Measurements from ENCODE around the gene C10orf67.
A peak's percentile ranks its signal among the peaks of the same experiment; 100 is the strongest.
"Not testable (repeated sequence)": the region's sequence is repeated elsewhere in the genome, so short reads cannot be mapped to it uniquely, and the experiment has no call there.

The C10orf67 gene

DNA sequence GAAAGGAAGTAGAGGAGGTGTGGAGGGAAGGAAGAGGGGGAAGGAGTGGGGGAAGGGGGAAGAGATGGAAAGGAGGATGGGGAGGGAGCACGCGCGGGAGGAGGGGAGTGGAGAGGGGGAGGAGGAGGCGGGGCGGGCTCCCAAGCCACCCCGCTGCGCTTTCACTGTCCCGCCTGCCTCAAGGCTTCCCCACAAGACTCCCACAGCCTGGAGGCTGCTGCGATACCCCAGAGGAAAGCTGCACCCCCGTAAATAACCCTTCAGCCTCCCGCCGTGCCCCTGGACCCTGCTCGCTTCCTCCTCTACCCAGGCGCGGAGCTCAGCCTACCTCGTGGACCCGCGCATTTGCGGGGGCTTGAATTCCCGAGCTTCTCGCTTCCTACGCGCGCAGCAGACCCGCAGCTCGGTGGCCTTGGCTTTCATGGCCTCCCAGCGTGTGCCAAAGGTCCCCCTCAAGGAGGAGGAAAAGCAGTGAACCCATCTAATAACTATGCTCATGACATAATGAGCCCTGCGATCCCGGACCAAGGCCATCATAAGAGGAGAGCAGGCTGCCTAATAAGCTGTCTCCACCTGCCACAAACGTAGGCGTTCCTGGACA is at the start of gene C10orf67:
C10orf67 (minus strand) TSS at position 557 of the 601 bp plus-strand sequence; CDS start at position 534, 23 bp downstream.
- Mint-ChIP-seq H3K36me3 (no peaks in the 10 kb centered on the region), H3K9me3 (no peaks in the 10 kb centered on the region), H3K4me1 (peaks cover 43% of the 10 kb centered on the region), H3K4me3 (peak within 1 kb of the TSS; percentile 93), H3K27ac (peak within 1 kb of the TSS; percentile 92), H3K27me3 (no peaks in the 10 kb centered on the region)

DNA sequence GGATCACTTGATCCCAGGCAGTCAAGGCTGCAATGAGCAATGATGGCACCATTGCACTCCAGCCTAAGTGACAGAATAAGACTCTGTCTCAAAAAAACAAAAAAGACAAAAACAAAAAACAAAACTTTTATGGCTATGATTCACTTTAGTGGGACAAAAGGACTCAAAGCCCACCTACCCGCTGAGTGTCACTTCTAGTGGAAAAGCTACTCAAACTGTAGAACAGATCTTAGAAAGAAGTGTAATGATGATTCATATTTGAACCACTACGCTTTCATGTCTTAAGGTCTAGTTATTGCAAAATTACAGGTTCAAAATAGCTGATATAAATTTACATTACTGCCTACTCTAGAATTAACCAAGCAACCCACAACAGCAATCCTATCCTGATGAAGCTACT is 47.2 kb upstream of the C10orf67 start:
- Mint-ChIP-seq H3K4me3 (no peak overlapping the region), H3K27ac (peak overlapping the region; percentile 39), H3K9me3 (no peaks in the 10 kb centered on the region), H3K36me3 (no peaks in the 10 kb centered on the region), H3K4me1 (peaks cover 8% of the 10 kb centered on the region), H3K27me3 (no peaks in the 10 kb centered on the region)

DNA sequence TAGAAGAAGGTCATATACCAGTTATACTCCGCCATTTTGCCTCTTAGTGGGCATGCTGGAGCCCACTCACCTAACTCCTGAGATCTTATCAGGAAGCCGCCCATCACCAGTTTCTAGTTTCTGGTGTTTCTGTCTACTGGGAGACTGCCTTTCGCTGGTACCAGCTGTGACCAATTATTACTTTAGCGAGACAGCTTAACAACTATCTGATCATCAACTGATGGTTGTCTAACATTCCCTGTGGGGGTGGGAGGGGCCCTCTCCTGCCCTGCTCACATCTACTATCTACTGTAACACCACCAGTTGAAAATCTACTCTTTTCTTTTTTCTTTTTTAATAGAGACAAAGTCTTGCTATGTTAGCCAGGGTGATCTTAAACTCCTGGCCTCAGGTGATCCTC is 46.2 kb upstream of the C10orf67 start:
- H3K27ac Mint-ChIP-seq, result peak overlapping the region; percentile 74

DNA sequence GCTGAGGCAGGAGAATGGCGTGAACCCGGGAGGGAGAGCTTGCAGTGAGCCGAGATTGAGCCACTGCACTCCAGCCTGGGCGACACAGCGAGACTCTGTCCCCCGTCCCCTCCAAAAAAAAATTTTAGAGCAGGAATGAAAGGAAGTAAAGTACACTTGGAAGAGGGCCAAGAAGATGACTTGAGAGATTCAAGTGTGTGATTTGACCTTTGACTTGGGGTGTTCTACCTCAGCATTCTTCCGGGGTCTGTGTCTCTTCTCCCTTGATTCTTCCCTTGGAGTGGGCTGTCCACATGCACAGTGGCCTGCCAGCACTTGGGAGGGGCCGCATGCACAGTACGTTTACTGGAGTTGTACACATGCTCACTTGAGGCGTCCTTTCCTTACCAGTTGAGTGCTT is 45.8 kb upstream of the C10orf67 start:
- H3K36me3 Mint-ChIP-seq, H3K9me3 Mint-ChIP-seq, H3K4me1 Mint-ChIP-seq, H3K4me3 Mint-ChIP-seq, H3K27me3 Mint-ChIP-seq: not testable (repeated sequence)
- peak overlapping the region; percentile 74 for H3K27ac Mint-ChIP-seq

More for the DNA sequence above, 46.2 kb upstream of the C10orf67 start:
- Mint-ChIP-seq H3K27me3 (no peaks in the 10 kb centered on the region), H3K9me3 (no peaks in the 10 kb centered on the region), H3K36me3 (no peaks in the 10 kb centered on the region), H3K4me1 (peaks cover 8% of the 10 kb centered on the region), H3K4me3 (no peak overlapping the region)

DNA sequence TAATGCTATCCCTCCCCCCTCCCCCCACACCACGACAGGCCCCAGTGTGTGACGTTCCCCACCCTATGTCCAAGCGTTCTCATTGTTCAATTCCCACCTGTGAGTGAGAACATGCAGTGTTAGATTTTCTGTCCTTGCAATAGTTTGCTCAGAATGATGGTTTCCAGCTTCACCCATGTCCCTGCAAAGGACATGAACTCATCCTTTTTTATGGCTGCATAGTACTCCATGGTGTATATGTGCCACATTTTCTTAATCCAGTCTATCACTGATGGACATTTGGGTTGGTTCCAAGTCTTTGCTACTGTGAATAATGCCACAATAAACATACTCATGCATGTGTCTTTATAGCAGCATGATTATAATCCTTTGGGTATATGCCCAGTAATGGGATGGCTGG is 42.9 kb upstream of the C10orf67 start:
- H3K4me3 Mint-ChIP-seq, H3K4me1 Mint-ChIP-seq, H3K9me3 Mint-ChIP-seq: not testable (repeated sequence)

DNA sequence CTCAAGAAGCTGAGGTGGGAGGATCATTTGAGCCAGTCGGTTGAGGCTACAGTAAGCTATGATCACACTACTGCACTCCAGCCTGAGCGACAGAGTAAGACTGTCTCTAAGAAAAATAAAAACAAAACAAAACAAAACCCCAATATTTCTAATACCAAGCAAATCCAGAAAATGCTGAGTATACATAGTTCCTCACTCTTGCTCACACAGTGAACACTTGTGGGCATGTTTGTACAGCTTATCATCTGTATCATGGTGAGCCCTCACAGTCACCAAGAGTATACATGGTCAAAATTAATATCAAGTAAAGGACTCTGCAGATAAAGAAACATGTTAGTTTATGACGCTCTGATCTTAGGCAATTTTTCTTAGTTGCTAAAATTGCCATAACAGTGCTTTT is 41.5 kb upstream of the C10orf67 start:
- Mint-ChIP-seq H3K9me3 (no peaks in the 10 kb centered on the region), H3K36me3 (no peaks in the 10 kb centered on the region), H3K27ac (no peak overlapping the region), H3K27me3 (no peaks in the 10 kb centered on the region), H3K4me1 (no peaks in the 10 kb centered on the region), H3K4me3 (no peak overlapping the region)

More for the DNA sequence above, 42.9 kb upstream of the C10orf67 start:
- H3K27ac Mint-ChIP-seq, H3K27me3 Mint-ChIP-seq, H3K36me3 Mint-ChIP-seq: not testable (repeated sequence)

DNA sequence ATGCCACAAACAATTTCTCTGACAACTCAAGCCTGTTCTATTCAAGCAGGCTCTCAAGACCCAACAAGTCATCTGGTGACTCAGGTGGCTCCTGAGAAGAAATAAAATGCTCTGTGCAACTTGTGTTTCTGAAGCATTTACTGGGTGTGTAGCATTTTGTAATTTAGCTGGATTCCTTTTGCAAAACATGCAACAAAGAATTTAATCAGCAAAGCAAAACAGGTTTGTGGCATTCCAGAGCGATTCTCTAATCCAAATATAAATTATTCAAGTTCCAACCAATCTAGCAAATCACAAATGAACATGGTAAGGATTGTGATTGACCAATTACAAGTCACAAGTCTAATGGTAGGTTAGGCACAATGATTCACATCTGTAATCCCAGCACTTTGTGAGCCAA is 39.8 kb upstream of the C10orf67 start:
- H3K4me3 Mint-ChIP-seq, result no peak overlapping the region
- no peak overlapping the region for H3K27ac Mint-ChIP-seq
- no peaks in the 10 kb centered on the region for H3K9me3 Mint-ChIP-seq
- no peaks in the 10 kb centered on the region for H3K27me3 Mint-ChIP-seq
- no peaks in the 10 kb centered on the region for H3K36me3 Mint-ChIP-seq
- no peaks in the 10 kb centered on the region for H3K4me1 Mint-ChIP-seq

DNA sequence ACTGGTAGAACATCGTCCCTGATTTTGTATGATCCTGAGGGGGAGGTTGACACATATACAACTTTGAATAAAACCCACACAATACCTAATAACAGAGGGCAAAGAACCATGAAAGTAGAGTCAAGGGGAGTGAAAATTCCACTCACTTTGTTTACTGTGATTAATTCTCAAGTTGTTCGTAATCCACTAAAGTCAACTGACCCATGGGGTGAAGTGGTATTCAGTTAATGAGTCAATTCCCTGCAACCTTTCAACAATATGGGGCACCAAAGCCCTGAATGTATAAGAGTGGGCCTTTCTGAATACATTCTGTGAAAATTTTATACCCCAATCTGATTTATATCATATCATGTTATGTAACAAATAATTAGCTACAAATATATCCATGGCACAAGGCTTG is 39.0 kb upstream of the C10orf67 start:
- Mint-ChIP-seq H3K9me3 (no peaks in the 10 kb centered on the region), H3K27ac (no peak overlapping the region), H3K36me3 (no peaks in the 10 kb centered on the region), H3K4me1 (no peaks in the 10 kb centered on the region), H3K4me3 (no peak overlapping the region), H3K27me3 (no peaks in the 10 kb centered on the region)

DNA sequence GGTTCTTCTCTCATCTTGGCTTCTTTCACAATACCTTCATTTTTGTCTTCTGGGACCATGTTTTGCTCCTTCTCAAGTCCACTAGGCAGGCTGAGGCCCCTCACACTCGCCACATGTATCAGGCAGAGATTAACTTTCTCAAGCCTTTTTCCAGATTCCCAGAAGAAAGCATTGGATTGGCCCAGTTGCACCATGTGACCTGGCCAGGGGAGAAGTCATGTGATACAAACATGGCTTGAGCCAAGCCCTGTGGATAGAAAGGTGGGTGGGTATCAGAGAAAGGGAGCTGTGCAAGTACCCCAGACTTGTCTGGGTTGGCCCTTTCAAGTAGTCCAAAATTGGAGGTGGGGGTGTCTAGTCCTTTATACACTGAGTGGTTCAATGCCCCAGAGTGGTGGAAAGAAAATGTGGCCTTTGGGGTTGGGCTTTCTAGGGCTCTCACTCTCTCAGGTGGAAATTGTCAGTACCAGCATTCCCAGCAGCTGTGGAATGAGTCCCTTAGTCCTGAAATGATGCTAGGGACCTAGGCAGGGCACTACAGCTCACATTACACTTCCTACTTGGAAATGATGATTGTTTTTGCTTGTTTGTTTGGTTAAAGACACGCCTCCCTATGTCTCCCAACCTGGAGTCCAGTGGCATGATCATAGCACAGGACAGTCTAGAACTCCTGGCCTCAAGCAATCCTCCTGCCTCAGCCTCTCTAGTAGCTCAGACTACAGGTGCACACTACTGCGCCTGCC is 36.9 kb upstream of the C10orf67 start:
- Mint-ChIP-seq H3K36me3 (no peaks in the 10 kb centered on the region), H3K27me3 (no peaks in the 10 kb centered on the region), H3K27ac (peak overlapping the region; percentile 4), H3K9me3 (no peaks in the 10 kb centered on the region), H3K4me3 (no peak overlapping the region), H3K4me1 (no peaks in the 10 kb centered on the region)

DNA sequence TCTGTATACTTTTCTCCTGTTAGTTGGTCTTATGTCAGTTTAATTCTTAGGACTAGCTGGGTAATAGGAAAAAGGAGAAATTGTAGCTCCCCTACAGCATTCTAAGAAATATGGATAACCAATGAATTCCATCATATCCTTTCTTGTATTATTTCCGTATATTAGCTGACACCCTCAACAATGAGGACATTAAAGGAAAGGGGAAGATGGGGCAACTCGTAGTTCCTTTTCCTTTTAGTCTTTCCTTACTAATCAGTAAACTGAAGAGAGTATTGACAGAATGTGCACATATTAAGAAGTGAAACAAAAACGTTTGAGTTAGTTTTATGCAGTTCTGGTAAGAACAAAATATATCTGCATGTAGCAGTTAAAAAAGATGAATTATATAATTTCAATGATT is 35.1 kb upstream of the C10orf67 start:
- Mint-ChIP-seq H3K27me3 (no peaks in the 10 kb centered on the region), H3K4me3 (no peak overlapping the region), H3K4me1 (no peaks in the 10 kb centered on the region), H3K9me3 (no peaks in the 10 kb centered on the region), H3K27ac (no peak overlapping the region), H3K36me3 (no peaks in the 10 kb centered on the region)

DNA sequence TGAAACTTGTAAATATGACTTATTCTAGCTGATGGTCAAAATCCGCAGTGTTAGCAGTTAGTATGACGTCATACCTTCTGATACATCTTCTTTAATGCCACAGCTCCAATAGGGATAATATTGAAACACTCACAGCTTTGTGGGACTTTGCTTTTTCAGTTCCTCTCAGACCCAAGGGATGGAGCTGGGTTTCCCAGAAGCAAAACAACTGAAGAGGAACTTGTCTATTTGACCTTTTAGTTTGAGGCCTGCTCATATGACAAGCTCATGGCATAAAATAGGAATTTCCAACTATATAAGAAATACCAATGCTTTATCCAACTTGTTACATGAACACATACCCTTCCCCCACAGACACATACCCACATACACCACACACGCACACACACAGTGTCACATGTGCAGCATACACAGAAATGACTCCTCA is 31.6 kb upstream of the C10orf67 start:
- no peaks in the 10 kb centered on the region for H3K9me3 Mint-ChIP-seq
- no peak overlapping the region for H3K4me3 Mint-ChIP-seq
- peaks cover 12% of the 10 kb centered on the region for H3K4me1 Mint-ChIP-seq
- no peaks in the 10 kb centered on the region for H3K27me3 Mint-ChIP-seq
- no peaks in the 10 kb centered on the region for H3K36me3 Mint-ChIP-seq
- no peak overlapping the region for H3K27ac Mint-ChIP-seq

DNA sequence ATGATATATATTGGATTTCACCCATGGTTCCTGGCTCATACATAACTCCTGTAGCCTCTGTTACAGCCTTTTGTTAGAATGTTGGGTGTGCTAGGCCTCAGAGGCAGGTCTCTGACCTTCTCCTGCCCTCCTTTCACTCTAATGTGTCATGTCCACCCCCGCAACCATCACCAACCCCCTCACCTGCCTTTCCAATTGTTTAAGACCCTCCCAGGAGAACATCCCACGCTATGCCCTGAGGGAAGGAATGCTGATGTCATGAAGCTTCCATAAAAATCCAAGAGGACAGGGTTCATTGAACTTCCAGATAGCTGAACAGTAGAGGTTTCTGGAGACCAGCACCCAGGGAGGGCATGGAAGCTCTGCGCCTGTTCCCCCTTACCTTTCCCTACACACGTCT is 30.8 kb upstream of the C10orf67 start:
- Mint-ChIP-seq H3K9me3 (no peaks in the 10 kb centered on the region), H3K4me1 (peaks cover 20% of the 10 kb centered on the region), H3K4me3 (no peak overlapping the region), H3K27me3 (no peaks in the 10 kb centered on the region), H3K36me3 (no peaks in the 10 kb centered on the region), H3K27ac (peak overlapping the region; percentile 57)

DNA sequence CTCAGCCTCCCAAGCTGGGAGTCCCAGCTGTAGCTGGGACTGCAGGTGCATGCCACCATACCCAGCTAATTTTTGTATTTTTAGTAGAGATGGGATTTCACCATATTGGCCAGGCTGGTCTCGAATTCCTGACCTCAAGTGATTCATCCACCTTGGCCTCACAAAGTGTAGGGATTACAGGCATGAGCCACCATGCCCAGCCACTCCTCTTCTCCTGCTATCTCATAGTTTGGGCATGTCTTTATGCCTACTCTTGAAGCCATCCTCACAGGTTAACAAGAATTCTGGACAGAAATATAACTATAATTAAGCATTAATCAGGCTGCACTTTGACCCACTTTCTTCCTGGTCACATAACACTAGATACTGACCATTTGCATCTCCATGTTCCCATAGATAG is 28.6 kb upstream of the C10orf67 start:
- Mint-ChIP-seq H3K36me3 (no peaks in the 10 kb centered on the region), H3K4me1 (peaks cover 40% of the 10 kb centered on the region), H3K27me3 (no peaks in the 10 kb centered on the region), H3K27ac (no peak overlapping the region), H3K9me3 (no peaks in the 10 kb centered on the region), H3K4me3 (no peak overlapping the region)

DNA sequence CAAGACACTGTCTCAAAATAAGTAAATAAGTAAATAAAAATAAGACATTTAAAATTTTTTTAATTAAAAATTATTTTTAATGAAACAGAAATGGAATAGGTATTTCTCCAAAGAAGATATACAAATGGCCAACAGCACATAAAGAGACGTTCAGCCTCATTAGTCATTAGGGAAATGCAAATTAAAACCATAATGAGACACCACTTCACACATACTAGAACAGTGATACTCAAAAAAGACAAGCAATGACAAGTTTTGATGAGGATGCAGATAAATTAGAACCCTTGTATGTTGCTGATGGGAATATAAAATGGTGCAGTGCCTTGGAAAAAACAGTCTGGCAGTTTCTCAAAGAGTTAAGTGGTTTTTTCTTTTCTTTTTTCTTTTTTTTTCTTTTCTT is 26.5 kb upstream of the C10orf67 start:
- no peak overlapping the region for H3K27ac Mint-ChIP-seq
- no peak overlapping the region for H3K4me3 Mint-ChIP-seq
- H3K9me3 Mint-ChIP-seq, result peaks cover 2% of the 10 kb centered on the region
- H3K4me1 Mint-ChIP-seq, result peaks cover 58% of the 10 kb centered on the region
- H3K36me3 Mint-ChIP-seq, result peaks cover 2% of the 10 kb centered on the region
- no peaks in the 10 kb centered on the region for H3K27me3 Mint-ChIP-seq

DNA sequence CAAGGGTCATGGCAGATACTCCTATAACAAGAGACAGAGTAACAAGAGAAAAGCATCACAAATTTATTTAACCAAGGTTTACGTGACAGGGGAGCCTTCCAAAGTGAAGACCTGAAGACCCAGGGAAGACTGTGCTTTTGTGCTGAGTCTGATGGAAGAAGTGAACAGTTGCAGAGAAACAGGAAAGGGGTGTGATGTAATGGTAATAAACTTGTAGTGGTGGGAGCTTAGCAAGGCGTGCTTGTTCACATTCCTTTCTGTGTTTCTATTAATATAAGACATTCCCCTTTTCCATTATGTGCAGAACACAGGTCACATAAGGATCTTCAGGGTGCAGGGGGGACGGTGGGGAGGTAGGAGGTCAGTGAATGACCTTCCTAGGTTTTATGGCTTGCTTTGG is 25.5 kb upstream of the C10orf67 start:
- Mint-ChIP-seq H3K36me3 (peaks cover 3% of the 10 kb centered on the region), H3K4me1 (peaks cover 68% of the 10 kb centered on the region), H3K9me3 (peaks cover 7% of the 10 kb centered on the region), H3K4me3 (no peak overlapping the region), H3K27me3 (no peaks in the 10 kb centered on the region), H3K27ac (peak overlapping the region; percentile 59)

DNA sequence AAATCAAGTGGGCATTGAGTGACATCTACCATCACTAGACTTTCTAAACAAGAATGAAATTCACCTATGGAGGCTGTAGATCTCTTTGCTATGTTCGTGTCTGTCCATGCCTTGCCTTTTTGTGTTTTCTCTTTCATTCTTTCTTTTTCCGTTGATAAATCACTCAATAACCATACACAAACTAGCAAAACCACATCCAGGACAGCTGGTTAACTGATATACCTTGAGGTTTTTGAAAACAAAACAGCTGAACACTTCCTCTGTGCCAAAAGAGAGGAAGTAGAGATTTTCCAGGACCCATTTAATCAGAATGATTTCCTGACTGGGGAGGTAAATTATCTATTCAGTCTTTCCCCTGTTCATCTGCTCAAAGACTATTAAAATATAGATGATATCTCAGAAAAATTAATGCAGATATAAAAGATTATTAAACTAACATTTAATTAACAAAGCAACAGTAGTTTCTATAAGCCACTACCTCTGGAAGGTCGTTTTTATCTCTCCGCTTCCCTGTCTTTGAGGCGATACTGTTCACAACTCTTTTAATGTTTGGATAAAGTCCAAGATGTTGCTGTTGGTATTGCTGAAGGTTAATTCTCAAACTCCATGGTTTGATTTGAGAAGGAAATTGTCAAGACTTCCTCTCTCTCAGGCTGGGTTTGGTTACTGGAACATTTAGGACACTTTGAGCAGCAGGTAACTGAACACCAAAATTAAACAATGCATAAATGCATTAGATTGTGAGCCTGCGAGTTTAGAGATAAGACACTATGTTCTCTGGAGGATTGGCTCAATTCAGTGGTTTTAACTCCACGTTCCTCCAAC is 24.4 kb upstream of the C10orf67 start:
- Mint-ChIP-seq H3K36me3 (peaks cover 6% of the 10 kb centered on the region), H3K27ac (peak overlapping the region; percentile 92), H3K4me3 (peak overlapping the region; percentile 69), H3K4me1 (peaks cover 77% of the 10 kb centered on the region), H3K27me3 (no peaks in the 10 kb centered on the region), H3K9me3 (peaks cover 7% of the 10 kb centered on the region)
